ENCODE data around the gene ZC3H7A. TPM values are rescaled to one million over a fixed set of nuclear protein-coding genes. Genes with fewer than 3 reads are reported as not detected.
A peak's percentile ranks its signal among the peaks of the same experiment; 100 is the strongest.
"Not testable (repeated sequence)": the region's sequence is repeated elsewhere in the genome, so short reads cannot be mapped to it uniquely, and the experiment has no call there.

The ZC3H7A gene
- total and polyA plus RNA-seq, 8 donors, result 16.1 to 110 (median 53.4) TPM

- Histone ChIP-seq H3K27me3 (no peaks in the 10 kb centered on the region), H3K4me1 (peaks cover 59 to 93% (median 76%) of the 10 kb centered on the region in 4 donors), H3K4me3 (no peak overlapping the region), H3K9me3 (no peaks in the 10 kb centered on the region), H3K27ac (peak overlapping the region; percentile 31 to 99 (median 79)), H3K36me3 (peaks cover 0 to 18% (median 4%) of the 10 kb centered on the region in 4 donors)
- peak in 1 of 2 donors; percentile 49 for DNase-seq
- 62 to 76% (median 65%) methylated on average over 8 of the region's 8 CpGs for WGBS, 5 donors
- TF ChIP-seq POLR2A (IDR thresholded peaks at IDR 0.05) (no peak), POLR2AphosphoS5 (IDR thresholded peaks at IDR 0.05) (no peak), EP300 (IDR thresholded peaks at IDR 0.05) (no peak), CTCF (IDR thresholded peaks at IDR 0.05) (no peak)
- intact Hi-C loops (cut with DNase I; ENCODE audit: low total_unique reads), result loop anchor here (10.0 kb wide), 1 partner anchor 46 kb away; the partner anchor contains the start of gene TXNDC11
Observed at GRCh38 chr16:11791144-11791828, 5.8 kb downstream of the ZC3H7A start.

GRCh38 chr16:11788914-11789313, 8.1 kb downstream of the ZC3H7A start:
- intact Hi-C loops (cut with DNase I; ENCODE audit: low total_unique reads), result no loop called here
- Histone ChIP-seq H3K27ac (peak overlapping the region in 2 of 5 donors; percentile 1 to 26), H3K4me1 (peaks cover 43 to 96% (median 76%) of the 10 kb centered on the region in 4 donors)

GRCh38 chr16:11784980-11785599, 12.0 kb downstream of the ZC3H7A start:
- H3K36me3 ChIP-seq, result peaks cover 0 to 12% (median 5%) of the 10 kb centered on the region in 4 donors
- H3K27me3 ChIP-seq; H3K9me3 ChIP-seq; intact Hi-C loops (cut with DNase I; ENCODE audit: low total_unique reads); H3K4me3 ChIP-seq; DNase-seq: not testable (repeated sequence)
- 87 to 93% (median 91%) methylated on average over 13 of the region's 13 CpGs for WGBS, 5 donors
- peak overlapping the region in 2 of 5 donors; percentile 89 to 95 for H3K27ac ChIP-seq
- peaks cover 27 to 92% (median 70%) of the 10 kb centered on the region in 4 donors for H3K4me1 ChIP-seq

More at GRCh38 chr16:11788914-11789313, 8.1 kb downstream of the ZC3H7A start:
- 71 to 88% (median 84%) methylated on average over 3 of the region's 3 CpGs for WGBS, 5 donors
- H3K9me3 ChIP-seq, result no peaks in the 10 kb centered on the region
- no peaks in the 10 kb centered on the region for H3K27me3 ChIP-seq
- H3K36me3 ChIP-seq, result peaks cover 0 to 10% (median 0%) of the 10 kb centered on the region in 4 donors
- TF ChIP-seq EP300 (IDR thresholded peaks at IDR 0.05) (no peak), POLR2A (IDR thresholded peaks at IDR 0.05) (no peak), CTCF (IDR thresholded peaks at IDR 0.05) (no peak), POLR2AphosphoS5 (IDR thresholded peaks at IDR 0.05) (no peak)
- DNase-seq, result no peak
- no peak overlapping the region for H3K4me3 ChIP-seq

- Histone ChIP-seq H3K4me1 (peaks cover 27 to 85% (median 64%) of the 10 kb centered on the region in 4 donors), H3K27ac (peak overlapping the region in 4 of 5 donors; percentile 82 to 95 (median 86)), H3K36me3 (peaks cover 0 to 15% (median 11%) of the 10 kb centered on the region in 4 donors)
- H3K4me3 ChIP-seq; H3K9me3 ChIP-seq; DNase-seq; H3K27me3 ChIP-seq; intact Hi-C loops (cut with DNase I; ENCODE audit: low total_unique reads): not testable (repeated sequence)
- 92 to 97% (median 96%) methylated on average over 6 of the region's 6 CpGs for WGBS, 5 donors
Observed at GRCh38 chr16:11784381-11784780, 12.7 kb downstream of the ZC3H7A start.

GRCh38 chr16:11784038-11784369, 13.1 kb downstream of the ZC3H7A start:
- H3K9me3 ChIP-seq, result no peaks in the 10 kb centered on the region
- DNase-seq, result no peak
- H3K36me3 ChIP-seq, result peaks cover 0 to 17% (median 14%) of the 10 kb centered on the region in 4 donors
- peaks cover 27 to 81% (median 61%) of the 10 kb centered on the region in 4 donors for H3K4me1 ChIP-seq
- no peak for TF ChIP-seq POLR2AphosphoS5 (IDR thresholded peaks at IDR 0.05)
- TF ChIP-seq CTCF (IDR thresholded peaks at IDR 0.05), result no peak
- no peak for TF ChIP-seq EP300 (IDR thresholded peaks at IDR 0.05)
- no peaks in the 10 kb centered on the region for H3K27me3 ChIP-seq
- H3K4me3 ChIP-seq, result no peak overlapping the region
- intact Hi-C loops (cut with DNase I; ENCODE audit: low total_unique reads), result no loop called here
- peak overlapping the region in 4 of 5 donors; percentile 82 to 95 (median 86) for H3K27ac ChIP-seq

Measured in stomach (tissue), 9 donors.